Measurements from ENCODE around the gene FRAS1.
"Not testable (repeated sequence)": the region's sequence is repeated elsewhere in the genome, so short reads cannot be mapped to it uniquely, and the experiment has no call there.

FRAS1 gene

GRCh38 chr4:78119698-78120097, 62.6 kb downstream of the FRAS1 start:
- DNase-seq (ENCODE audit: extremely low read depth in 1 of 2, low read depth in 1 of 2): no peak

DNA sequence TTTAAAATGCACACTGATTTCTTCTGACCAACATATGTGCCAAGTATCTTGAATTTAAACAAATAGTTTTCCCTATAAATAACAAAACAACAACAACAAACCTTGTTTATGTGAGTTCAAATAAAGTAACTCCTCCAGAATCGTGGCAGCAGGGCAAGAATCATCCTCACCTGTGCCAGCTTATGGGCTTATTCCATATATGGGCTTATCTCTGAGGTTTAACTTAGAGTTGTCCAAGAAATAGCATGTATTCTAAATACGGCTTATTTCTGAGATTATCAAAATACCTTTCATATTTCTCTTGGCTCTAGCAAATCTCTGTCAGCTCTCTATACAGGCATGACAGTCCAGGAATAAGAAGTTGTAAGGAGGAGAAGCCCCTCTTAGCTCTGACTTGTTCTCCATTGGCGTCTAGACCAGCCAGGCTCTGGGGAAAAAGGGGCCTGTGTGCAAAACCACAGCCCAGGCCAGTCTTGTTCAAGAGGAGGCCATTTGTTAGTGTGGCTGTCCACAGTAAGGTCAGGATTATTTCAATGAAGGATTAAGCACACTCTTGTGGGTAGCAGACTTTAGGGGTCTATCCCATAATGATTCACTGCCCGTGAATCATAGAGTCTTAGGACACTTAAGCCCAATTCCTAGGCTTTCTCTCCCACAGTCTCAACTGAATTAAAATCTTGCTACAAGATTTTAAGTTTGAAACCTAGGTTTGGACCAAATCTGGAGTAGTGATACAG, 63.2 kb downstream of the FRAS1 start:
- DNase-seq (ENCODE audit: extremely low read depth in 1 of 2, low read depth in 1 of 2): no peak

DNA sequence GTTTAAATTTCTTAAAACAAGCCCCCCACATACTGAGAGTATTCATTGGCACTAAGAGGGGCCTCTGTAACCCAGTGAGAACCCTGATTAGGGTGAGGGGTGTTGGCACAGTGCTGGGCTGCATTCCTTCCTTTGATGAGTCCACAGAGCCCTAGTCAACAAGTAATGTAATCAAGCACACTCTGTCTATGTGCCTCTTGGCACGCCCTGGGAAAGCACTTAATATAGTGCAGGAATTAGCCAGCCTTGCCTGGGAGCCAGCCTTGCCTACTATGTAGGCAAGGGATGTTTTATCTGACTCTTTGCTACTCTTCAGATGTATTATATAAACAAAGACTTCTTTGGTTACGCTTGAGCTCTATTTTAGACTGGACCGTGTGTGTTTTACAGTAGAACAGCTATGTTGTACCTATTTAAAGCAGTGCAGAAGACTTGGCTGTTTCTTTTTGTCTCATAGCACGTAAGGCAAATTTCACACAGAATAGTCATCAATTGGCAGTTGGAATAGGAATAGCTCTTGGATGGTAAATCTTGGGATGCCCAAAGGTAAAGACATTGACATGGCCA, 64.3 kb downstream of the FRAS1 start:
- no peak for DNase-seq (ENCODE audit: extremely low read depth in 1 of 2, low read depth in 1 of 2)

- not testable (repeated sequence) for DNase-seq (ENCODE audit: extremely low read depth in 1 of 2, low read depth in 1 of 2)
Measured at GRCh38 chr4:78125834-78126331, 68.8 kb downstream of the FRAS1 start.

GRCh38 chr4:78129383-78130108, 72.4 kb downstream of the FRAS1 start:
- no peak for DNase-seq (ENCODE audit: extremely low read depth in 1 of 2, low read depth in 1 of 2)

GRCh38 chr4:78131403-78131802, 74.3 kb downstream of the FRAS1 start:
- DNase-seq (ENCODE audit: extremely low read depth in 1 of 2, low read depth in 1 of 2): no peak

- DNase-seq (ENCODE audit: extremely low read depth in 1 of 2, low read depth in 1 of 2): no peak
Measured at GRCh38 chr4:78136109-78137081, 79.3 kb downstream of the FRAS1 start.

DNA sequence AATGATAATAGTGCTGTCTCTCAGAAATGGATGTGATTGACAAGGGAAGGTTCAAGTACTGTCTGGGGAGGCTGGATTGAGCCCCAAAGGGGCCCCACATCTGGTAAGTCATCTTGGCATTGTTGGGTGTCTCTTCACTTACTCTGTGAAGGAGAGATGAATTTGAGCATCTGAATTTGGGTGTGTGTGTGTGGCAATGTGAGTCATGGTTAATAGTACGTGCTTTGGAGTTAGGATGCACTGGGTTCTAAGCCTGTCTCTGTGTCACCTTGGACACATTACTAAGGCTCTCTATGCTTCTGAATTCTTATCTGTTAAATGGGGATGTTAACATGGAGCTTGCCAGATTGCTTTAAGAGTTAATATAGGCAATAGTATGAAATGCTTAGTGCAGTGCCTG, 80.4 kb downstream of the FRAS1 start:
- DNase-seq (ENCODE audit: extremely low read depth in 1 of 2, low read depth in 1 of 2): no peak

GRCh38 chr4:78138252-78138651, 81.1 kb downstream of the FRAS1 start:
- DNase-seq (ENCODE audit: extremely low read depth in 1 of 2, low read depth in 1 of 2): no peak

- DNase-seq (ENCODE audit: extremely low read depth in 1 of 2, low read depth in 1 of 2): no peak
Measured at GRCh38 chr4:78143634-78144033, 86.5 kb downstream of the FRAS1 start.

DNA sequence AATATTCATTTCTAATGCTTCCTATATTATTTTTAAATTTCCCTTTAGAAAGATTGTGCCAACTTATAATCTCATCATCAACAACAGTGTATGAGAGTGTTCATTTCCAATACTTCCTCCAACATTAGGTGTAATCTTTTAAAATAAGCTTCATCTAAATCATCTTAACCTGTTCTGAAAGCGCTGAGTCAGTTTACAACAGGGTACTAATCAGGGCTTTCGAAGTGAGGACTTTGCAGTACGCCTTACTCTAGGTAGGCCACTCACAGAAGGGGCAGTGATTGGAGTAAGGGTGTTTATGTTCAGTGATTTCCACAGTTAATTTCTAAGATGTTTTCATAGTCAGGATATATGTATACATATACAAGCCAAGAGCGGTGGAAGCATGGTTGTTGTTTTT, 87.9 kb downstream of the FRAS1 start:
- no peak for DNase-seq (ENCODE audit: extremely low read depth in 1 of 2, low read depth in 1 of 2)

- DNase-seq (ENCODE audit: extremely low read depth in 1 of 2, low read depth in 1 of 2): no peak
Measured at GRCh38 chr4:78145622-78146021, 88.5 kb downstream of the FRAS1 start.

DNA sequence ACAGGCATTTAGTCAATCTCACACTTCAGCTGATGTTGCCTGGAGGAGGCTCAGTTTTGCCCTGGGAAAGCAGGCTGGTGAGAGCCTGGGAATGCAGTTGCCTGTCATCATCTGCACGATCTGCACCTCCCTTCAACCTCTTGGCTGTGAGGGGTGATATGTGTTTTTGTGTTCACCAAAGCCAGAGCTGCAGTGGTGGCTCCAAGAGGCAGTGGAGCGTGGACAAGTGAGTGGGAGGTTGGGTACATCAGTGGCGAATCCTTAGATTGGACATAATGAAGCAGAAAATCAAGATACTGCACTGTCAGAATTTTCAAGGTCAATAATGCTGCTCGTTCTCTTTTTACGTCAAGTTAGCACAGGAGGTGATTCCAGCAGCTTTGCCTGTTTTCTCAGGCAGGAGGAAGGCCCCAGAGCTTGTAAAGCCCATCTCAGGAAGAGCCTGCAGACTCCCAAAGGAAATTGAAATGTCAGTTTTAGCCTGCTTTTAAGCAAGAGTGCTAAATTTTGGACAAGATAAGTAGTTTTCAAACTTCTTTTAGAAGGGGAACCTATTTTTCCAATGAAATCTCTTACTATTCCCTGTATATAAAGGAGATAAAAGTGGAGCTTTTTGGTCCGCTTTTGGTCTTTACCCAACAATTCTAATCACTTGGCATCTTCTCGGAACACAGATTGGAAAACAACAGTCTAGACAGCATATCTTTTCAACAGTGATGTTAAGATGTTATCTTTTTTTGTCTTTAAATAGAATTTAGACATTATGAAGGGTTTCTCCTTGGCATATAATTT, 92.8 kb downstream of the FRAS1 start:
- no peak for DNase-seq (ENCODE audit: extremely low read depth in 1 of 2, low read depth in 1 of 2)

- no peak for DNase-seq (ENCODE audit: extremely low read depth in 1 of 2, low read depth in 1 of 2)
Measured at GRCh38 chr4:78150543-78150864, 93.4 kb downstream of the FRAS1 start.

DNA sequence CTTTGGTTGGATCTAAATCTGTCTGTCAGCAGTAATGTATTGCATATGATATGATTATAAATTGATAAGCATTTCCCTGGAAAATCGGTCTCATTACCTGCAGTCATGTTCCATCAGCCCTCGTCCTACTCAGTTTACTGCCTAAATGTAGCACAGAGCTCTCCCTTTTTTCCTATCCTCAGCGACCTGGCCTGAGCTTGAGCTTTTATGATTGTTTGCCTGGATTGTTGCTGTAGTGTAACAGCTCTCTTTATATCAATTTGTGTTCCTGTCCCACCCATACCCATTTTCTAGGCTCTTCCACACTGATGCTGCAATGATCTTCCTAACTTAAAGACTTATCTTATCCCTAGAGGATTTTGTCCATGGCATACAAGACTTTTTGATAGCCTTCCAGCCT, 95.7 kb downstream of the FRAS1 start:
- DNase-seq (ENCODE audit: extremely low read depth in 1 of 2, low read depth in 1 of 2): no peak

DNA sequence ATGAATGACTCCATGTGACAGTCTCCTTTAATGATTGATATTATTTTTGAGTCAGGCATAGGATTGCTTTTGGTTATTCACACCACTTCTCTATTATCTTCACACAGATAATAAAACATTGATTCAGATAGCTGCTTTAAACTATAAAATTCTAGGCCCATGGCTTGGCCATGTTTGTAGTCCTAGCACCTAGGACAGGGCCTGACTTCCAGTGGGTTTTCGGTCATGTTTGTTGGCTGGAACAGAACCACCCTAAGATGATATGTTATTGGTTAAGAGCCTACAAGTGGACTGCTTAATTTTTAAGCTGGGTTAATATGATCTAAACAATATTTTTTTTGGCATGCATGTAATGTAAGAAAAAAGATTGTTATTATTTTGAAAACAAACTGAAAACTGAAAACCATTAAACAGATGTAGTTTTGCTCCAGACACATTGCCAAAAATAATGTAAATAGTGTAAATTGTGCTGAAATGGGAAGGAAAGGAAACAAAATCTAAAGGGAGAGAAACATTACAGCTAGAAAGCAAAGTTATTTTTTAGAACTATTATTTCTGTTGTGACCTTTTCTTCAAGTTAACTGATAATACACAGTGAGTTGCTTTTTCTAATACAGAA, 98.0 kb downstream of the FRAS1 start:
- no peak for DNase-seq (ENCODE audit: extremely low read depth in 1 of 2, low read depth in 1 of 2)

- DNase-seq (ENCODE audit: extremely low read depth in 1 of 2, low read depth in 1 of 2): no peak
Measured at GRCh38 chr4:78155616-78156105, 98.5 kb downstream of the FRAS1 start.

- no peak for DNase-seq (ENCODE audit: extremely low read depth in 1 of 2, low read depth in 1 of 2)
Measured at GRCh38 chr4:78156520-78156919, 99.4 kb downstream of the FRAS1 start.

GRCh38 chr4:78162342-78162741, 105.2 kb downstream of the FRAS1 start:
- no peak for DNase-seq (ENCODE audit: extremely low read depth in 1 of 2, low read depth in 1 of 2)

GRCh38 chr4:78162821-78163220, 105.7 kb downstream of the FRAS1 start:
- no peak for DNase-seq (ENCODE audit: extremely low read depth in 1 of 2, low read depth in 1 of 2)
